GM19239 (cell line): ENCODE measurements around the gene GRID1.

ENCODE experiments used
- DNase-seq: peaks from one replicate; pipeline ENCODE4 v3.0.0; 2011; ENCODE audit warnings: low spot score; ENCODE audit not compliant: insufficient read length
- FAIRE-seq: peaks from 2 replicates; lab custom pipeline; 2011; peaks lifted over from hg19 to GRCh38; lab: Jason Lieb, UNC

GRID1 gene

DNA sequence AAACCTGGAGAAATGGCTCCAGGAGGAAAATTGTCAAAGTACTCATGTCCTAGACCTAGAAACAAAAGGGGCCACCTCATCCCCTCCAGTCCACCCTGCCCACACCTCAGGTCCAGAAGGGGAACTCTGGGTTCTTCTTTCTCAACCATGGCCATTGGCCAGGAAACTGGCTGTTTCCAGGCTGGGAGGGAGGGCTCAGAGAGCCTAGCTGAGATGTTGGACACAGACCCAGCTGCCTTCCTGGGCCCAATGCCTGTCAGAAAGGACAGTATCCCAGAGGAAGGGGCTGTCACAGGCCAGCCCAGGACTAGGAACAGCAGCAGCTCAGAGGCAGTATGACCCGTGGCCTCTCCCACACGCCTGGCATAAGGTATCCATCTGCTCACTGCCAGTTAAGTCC, 9.6 kb downstream of the GRID1 start:
- no peak for DNase-seq
- no peak for FAIRE-seq

DNA sequence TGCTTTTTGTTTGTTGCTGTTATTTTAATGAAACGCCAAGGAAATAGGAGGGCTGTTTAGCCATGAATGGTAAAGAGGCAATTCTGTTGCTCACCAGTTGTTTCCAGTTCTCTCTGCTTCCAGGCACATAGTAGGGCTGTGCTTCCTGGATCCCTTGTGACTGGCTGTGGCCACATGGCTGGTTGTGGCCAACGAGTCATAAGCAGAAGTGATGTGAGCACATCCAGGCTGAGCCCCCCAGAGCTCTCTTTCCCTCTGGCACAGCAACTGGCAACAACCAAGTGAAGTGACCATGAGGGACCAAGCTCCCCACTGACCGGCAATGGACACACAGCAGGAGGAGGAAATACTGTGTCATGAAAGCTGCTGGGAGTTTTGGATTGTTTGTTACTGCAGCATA, 10.3 kb downstream of the GRID1 start:
- FAIRE-seq: no peak
- no peak for DNase-seq

DNA sequence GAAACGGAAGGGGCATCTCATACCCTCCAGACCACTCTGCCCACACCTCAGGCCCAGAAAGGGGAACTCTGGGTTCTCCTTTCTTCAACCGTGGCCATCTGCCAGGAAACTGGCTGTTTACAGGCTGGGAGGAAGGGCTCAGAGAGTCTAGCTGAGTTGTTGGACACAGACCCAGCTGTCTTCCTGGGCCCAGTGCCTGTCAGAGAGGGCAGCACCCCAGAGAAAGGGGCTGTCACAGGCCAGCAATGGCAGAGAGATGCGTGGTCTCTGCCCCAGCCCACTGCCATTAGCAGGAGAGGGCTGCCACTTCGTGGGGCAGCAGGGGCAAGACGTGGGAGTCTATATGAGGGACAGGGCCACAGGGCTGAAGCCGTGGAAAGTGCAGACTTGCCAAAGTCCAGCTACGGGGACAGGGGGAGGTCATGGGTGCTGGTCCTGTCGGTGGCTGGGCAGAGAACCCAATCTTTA, 11.0 kb downstream of the GRID1 start:
- DNase-seq (no peak), FAIRE-seq (no peak)

DNA sequence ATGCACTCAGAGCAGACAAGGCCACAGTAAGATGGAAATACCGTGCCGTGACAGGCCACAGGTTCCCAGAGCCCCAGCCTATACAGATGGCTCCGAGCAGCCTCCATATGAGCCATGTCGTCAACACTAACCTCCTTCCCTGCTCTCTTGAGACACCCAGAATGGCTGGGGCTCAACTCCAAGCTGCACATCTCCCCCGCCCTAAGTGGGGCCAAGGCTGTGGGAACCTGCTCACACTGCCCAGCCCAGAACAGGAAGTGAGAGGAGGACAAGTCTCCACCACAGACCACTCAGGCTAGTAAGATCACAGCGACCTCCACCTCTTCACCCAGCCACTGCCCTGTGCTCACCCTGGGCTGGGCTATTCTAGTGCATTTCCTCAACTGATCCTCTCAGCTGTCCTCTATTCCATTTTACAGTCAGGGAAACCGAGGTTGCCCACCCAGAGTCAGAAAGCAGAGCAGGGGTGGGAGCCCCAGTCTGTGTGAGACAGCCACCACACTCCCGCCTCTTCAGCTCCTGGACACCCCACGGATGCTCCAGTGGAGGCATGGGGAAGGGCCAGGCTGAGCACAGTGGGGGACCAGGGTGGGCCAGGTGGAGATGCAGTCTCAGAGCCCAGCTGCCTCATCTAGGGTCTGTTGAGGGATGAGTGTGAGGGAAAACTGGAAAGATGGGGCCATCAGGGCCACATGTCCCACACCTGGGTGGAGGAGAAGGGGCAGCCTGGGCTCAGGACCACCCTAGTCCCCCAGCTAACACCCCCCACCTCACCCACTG, 11.6 kb downstream of the GRID1 start:
- FAIRE-seq (no peak), DNase-seq (no peak)

DNA sequence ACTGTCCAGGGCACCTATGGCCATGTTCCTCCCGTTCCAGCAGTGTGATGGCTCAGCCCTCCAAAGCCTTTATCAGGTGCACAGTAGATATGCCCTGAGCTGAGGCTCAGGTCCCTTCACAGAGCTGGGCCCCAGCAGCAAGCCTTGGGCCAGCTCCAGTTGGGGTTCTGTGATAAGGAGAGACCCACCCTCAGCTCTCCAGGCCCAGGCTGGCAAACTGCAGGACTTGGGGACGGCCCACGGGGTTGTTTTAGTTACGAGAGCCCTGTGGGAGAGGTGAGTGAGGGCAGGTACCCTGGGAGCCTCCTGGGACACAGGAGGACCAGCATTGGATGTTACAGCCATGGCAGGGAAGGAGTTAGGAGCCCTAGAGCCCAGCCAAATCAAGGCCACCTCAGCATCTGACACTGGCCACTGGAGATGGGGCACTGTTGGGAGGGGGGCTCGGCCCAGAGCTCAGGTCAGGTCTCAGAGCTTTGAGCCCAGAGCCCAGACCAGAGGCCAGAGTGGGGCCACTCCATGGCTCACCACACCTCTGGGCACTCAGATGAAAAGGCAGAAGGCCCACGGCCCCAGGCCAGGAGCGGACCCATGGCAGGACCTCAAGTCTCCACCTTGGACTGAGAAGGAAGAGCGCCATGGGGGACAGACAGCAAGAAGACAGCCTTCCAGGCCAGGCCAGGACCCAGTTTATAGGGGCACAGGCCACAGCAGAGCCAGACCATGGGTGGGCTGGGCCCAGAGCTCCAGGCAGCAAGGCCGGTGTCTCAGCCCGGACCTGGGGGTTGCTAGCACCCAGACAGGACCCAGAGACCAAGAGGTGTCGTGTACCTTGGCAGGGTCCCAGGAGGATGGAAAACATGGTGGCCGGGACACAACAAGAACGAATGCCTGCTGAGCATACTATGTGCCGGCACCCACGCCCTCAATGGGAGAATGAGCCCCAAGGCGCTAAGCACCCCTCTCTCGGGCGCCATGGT, 12.8 kb downstream of the GRID1 start:
- DNase-seq: no peak
- FAIRE-seq: no peak

DNA sequence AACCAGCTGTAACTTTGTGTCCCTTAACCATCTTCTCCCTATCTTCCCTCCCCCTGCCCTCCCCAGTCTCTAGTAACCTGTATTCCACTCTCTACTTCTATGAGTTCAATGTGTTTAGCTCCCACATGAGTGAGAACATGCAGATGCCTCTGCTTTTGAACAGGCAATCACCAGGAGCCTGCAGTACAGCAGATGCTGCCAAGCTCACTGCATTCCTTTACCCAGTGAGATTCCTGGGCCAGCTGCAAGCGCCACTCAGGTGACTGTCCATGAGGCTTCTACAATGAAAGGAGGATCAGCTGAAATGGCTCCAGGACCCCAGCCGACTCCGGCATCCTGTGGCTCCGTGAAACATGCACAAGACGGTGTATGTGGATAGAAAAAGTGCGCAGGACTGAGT, 15.7 kb downstream of the GRID1 start:
- FAIRE-seq: no peak

DNA sequence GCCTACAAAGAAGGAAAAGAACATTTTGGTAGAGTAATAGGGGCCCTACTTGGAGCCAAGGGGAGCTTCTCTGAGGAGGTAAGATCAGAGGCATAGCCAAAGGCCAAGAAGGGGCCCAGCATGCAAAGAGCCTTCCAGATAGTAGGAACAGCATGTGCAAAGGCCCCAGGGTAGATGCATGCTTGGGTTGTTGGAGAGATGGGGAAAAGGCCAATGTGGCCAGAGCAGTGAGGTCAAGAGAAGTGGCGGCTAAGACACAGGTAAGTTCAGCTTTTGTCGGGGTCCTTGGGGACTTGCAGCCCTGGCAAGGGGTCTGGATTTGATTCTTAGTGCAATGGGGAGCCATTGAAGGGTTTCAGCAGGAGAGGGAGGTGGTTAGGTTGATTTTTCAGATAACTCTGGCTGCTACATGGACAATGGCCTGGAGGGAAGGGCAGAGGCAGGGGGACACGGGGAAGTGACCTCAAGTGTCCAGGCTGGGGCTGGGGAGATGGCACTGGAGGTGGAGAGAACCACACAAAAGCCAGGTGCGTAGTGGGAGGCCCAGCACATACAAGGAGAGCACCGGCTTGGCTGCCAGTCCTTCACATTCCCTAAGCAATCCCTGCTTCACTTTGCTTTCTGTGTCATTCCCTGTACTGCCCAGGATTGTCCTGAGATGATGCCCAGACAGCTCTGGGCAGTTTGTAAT, 16.5 kb downstream of the GRID1 start:
- DNase-seq: no peak
- FAIRE-seq: no peak

More for the DNA sequence above, 15.7 kb downstream of the GRID1 start:
- DNase-seq: no peak

DNA sequence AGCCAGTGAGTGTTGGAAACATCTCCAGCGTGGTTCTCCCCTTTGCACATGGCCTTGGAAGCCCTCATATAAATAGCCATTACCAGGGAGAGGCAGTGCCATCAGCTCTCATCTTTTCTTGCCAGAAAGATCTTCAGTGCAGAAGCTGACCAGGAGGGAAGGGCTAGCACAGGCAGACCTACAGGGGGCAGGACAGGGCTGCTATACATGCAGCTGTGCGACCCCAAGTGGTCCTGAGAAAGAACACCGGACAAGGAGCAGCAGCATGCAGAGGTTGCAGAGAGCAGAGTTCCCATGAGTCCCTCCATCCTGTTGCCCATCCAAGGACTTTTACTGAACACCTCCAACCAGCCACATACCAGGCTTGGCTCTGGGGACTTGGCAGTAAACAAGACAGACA, 17.1 kb downstream of the GRID1 start:
- FAIRE-seq: no peak
- no peak for DNase-seq

DNA sequence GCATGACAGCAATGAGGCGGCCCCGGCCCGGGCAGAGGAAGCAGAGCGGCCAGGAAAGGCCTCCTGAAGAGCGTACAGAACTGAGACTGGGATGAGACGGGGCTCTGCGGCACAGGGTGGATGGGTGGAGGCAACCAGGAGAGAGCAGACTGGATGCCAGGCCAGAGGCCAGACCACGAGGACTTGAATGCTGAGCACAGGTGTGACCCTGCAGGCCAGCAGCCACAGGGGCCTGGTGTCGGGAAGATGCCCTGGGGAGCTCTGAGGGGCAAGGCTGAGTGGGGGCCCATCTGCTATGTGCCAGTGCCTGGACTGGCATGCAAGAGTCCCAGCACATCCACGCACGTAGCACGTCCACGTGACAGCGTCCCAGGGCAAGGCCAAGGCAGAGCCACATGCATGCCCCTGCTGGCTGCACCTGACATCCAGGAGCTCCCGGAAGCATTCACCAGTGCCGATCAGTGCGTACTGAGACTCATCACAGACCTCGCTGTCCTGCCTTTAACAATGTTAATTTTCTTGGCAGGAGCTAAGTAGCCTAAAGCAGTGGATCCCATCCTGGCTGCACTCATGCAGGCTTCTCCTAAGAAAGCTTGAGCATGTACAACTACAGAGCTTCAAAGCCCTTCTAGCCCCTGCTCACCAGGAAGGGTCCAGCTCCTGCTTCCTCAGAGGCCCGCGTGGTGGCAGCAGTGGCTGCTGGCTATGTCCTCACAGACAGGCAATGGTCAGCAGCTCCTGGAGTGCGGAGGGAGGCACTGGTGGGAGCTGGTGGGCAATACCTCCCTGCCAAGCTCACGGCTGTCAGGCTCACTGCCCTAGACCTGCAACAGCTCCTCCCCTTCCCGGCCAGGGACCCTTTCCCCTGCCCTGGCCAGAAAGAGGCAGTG, 18.0 kb downstream of the GRID1 start:
- FAIRE-seq: no peak
- no peak for DNase-seq

DNA sequence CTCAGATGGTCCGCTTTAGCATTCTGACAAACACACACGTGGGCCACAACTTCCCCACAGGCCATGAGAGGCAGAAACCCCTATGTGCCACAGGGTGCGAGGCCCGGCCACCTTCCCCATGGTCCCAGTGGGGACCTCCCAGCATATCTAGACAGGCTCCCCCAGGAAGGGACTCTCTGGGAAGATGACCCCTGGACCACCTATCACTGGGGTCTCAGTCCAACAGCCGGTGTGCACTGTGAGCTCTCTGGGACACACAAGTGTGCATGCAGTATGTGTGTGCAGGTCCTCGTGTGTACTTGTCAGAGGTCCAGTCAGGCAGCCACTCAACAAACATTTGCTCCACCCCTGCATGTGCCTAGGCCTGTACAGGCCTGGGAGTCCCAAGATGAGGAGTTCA, 18.7 kb downstream of the GRID1 start:
- FAIRE-seq (no peak), DNase-seq (no peak)

DNA sequence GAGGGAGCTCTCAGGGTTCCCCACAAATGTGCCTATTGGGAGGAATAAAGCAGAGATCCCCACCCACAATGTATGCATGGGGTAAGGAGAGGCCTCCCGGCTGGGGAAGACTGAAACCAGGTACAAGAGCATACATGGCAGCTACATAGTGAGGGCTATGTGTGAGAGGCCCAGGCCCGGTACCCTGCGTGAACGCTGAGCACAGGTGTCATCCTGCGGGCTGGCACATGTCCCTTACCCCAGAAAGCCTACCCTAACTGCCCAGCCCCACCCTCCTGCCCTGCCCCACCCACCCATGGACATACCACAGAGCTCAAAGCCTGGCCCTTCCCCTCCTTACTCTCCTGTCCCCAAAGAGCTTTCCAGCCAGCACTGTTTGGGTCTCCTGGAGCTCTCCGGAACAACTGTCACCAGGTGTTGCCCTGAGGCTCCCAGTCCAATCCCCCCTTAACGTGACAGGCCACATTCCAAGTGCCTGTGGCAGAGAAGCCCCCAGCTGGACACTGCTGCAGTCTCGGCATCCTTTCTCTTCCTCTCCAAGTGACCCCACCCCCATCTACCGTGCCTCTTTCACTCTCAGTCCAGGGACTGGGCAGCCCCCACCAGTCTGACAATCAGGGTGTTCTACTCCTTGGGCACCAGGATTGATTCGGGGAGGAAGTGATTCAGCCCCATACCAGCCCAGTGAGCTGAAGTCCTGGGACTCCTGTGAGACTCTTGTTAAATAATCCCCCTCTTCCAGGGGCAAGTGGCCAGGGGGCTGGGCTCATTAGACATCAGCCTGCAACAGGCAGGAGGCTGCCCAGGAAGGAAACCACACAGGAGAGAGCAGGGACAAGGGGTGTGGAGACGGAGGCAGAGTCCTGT, 19.6 kb downstream of the GRID1 start:
- no peak for FAIRE-seq
- DNase-seq: no peak

DNA sequence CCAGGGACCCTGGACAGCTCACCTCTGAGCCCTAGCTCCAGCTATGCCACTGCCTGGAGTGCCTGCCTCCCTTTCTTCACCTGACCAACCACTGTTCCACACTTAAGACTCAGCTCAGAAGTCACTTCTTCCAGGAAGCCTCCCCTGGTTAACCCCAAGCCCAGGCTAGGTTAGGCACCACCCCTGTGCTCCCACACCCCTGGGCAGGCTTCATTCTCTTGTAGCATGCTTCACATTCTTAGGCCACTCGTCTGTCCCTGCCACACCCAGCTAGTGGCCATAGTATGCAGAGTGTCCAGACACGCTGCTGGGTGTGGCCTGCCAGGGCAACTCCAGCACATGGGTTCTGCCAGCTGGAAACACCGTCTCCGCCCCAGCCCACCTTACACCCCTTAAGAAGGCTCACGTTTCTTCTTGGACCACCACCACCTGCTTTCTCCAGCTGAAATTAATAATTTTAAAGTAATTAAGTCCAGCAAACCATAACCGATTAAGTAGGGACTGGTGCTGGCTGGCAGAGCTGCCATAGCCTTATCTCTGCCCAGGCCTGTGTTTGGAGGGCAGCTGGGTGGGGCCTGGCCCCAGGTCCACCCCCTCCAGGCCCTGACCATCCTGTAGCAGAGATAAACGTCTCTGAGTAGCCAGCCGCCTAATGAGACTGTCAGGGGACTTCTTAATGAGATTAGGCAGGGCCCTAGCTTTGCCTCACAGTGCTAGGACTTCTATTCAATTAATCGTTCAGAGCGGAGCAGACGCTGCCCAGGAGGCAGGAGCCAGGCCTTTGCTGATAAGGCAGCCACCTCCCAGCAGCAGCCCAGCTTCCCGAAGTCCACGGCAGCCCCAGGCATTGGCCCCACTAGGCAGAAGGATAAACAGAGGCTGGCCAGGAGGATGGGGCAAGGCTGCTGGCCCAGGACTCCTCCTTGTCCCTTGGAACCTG, 20.5 kb downstream of the GRID1 start:
- FAIRE-seq (no peak), DNase-seq (no peak)

DNA sequence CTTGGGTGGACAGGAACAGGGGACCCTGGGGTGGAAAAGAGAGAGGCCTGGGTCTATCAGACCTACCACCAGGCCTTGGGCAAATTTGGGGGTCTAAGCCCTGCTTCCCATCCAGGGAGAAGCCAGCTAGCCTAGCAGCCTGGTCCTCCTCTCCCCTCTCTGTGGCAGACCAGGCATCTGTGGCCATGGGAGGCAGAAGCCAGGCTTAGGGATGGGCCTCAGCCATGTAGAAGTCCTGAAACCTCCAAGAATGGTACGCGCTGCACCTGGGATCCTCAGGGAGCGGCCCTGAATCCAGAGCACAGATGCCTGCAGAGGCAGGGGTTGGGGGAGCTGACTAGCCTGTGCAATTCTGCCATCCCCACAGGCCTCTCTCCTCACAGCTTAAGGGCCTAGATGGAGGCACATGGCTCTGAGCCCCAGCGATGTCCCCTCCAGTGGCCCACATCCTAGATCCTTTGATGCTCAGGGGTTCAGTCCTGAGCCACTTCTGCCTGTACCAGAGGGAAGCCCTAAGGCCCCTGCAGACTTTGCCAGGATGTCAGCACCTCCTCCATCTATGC, 21.2 kb downstream of the GRID1 start:
- FAIRE-seq (no peak), DNase-seq (no peak)

DNA sequence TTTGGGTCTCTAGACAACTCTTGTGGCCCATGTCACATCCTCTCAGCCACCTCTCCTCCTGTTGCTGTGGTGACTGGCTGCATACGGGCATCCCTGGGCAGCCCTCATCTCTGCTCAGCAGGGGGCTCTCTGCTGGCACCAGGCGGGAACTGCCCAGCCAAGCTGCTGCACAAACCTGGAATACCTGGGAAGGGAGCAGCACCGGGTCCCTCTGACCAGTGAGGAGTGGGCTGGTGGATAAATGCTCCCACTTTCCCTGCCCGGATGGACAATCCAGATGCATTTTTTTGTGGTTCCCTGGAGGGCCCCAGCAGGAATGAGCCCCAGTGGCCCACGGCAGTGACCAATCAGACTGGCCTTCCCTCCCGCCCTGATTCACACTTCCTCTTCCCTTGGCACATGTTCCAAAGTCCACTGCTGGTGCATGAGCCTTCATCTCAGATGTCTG, 21.9 kb downstream of the GRID1 start:
- FAIRE-seq (no peak), DNase-seq (no peak)

DNA sequence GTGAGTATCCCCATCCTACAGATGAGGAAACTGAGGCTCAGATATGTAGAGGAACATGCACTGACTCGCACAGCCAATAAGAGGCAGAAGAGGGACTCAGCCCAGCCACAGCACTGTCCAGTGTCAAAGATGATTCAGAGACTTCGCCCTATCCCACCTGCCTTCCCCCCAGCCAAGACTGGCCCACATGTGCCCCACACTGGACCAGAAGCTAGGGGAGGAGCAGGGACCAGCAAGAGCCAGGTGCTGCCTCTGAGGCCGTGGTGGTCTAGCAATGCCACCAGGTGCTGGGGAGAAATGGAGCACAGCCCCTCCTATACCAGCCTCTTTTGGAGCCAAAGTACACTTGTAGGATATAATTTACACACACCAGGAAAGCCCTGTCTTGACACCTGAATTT, 22.3 kb downstream of the GRID1 start:
- no peak for FAIRE-seq
- no peak for DNase-seq

DNA sequence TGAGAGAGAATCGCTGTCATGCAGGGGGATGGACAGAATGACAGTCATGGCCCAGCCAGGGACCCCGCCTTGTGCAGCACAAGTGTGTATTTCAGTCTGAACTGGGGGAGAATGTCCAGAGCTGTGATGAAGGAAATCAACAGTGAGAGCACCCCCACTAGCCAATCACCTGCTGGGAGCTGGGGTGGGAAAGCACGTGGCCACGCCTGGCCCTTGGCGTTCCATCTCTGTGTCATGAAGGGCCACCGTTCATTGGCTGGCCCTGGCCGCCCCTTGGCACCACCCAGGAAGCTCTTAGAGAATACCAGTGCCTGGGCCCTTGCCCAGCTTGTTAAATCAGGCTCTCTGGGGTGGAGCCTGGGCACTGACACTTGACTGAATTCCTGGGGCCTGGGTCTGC, 22.8 kb downstream of the GRID1 start:
- FAIRE-seq: no peak

DNA sequence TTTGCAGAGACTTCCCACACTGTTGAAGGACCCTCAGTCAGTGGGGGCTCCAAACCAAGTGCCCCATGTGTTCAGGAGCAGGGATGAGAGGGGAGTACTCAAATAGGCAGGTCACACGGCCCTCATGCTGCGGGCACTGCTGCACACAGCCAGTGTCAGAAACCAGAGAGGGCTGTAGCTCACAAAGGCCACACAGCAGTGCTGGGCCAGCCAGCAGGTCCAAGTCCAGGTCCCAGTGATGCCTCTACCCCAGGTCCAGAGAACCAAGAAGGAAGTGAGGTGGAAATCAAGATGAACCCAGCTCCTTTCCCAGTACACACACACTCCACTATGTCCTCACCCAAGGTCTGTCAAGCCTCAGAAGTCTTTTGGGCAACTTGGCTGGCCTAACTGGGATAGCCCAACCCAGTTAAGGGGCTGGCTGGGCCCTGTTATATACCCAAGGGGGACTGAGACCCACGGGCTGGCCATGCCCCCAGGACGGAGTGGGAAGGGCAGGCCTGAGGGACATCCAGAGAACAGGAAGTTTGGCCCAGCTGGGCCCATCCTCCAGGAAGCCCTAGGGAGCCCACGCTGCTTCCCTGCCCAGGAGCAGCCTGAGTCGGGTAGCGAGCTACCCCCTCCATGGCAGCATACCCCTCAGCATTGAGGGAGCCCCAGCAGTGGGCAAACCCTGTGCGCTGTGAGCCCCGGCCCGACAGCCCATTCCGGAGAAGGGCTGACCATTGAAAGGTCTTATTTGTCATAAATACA, 24.3 kb downstream of the GRID1 start:
- DNase-seq (no peak), FAIRE-seq (no peak)

More for the DNA sequence above, 22.8 kb downstream of the GRID1 start:
- DNase-seq: no peak
